BJ (cell line): ENCODE results near the gene LCNL1. TPM values are rescaled to one million over a fixed set of nuclear protein-coding genes. Genes with fewer than 3 reads are reported as not detected.

Experiments used
- CTCF ChIA-PET: fragments of 350-600 bp; formaldehyde crosslinking; extraction: SDS; loops from one replicate; lab custom pipeline; 2021; ENCODE audit warnings: antibody characterized with exemption, inconsistent platforms; lab: Yijun Ruan, JAX
- POLR2A ChIA-PET: fragments of 300-600 bp; sonication (Branson Sonifier 250); formaldehyde crosslinking; extraction: SDS; loops from one replicate; lab custom pipeline; 2021; ENCODE audit warnings: antibody characterized with exemption; lab: Charles Lee
- DNase-seq: peaks from one replicate; pipeline ENCODE4 v3.0.0-alpha.2; 2011; ENCODE audit warnings: low read depth
- H3K27me3 ChIP-seq: 2 replicates; pipeline ENCODE4 v1.6.0; 2011; ENCODE audit warnings: low read length; ENCODE audit not compliant: control insufficient read depth, insufficient read depth
- H3K36me3 ChIP-seq: 2 replicates; pipeline ENCODE4 v1.5.1; 2011; ENCODE audit warnings: low read length; ENCODE audit not compliant: control insufficient read depth, insufficient read depth
- H3K4me3 ChIP-seq: 2 replicates; pipeline ENCODE4 v1.5.1; 2011; ENCODE audit warnings: low read depth, mild to moderate bottlenecking, control low read depth, low read length
- CTCF ChIP-seq: IDR thresholded peaks from 2 replicates; pipeline ENCODE4 v1.5.1; 2011; ENCODE audit warnings: low read depth, mild to moderate bottlenecking, control low read depth, inconsistent platforms, low read length, moderate library complexity; ENCODE audit not compliant: insufficient read depth
- polyA plus RNA-seq: library from polyadenylated mRNA; depleted of rRNA; stranded (reverse); fragments of >200 nt; gene quantifications from 2 replicates; pipeline ENCODE4 v1.2.3, GENCODE V29; 2011

LCNL1 gene
- polyA plus RNA-seq, 1 experiment = 0.01 TPM

GRCh38 chr9:137019891-137020683, 37.3 kb downstream of the LCNL1 start:
- no peak for DNase-seq
- no peak for TF ChIP-seq CTCF
- Histone ChIP-seq H3K27me3 (no peaks in the 10 kb centered on the region), H3K36me3 (peaks cover 19% of the 10 kb centered on the region), H3K4me3 (no peak overlapping the region)
- POLR2A ChIA-PET = no interaction called here
- CTCF ChIA-PET = interaction anchor here (1.2 to 10.7 kb wide), 5 partner anchors 9 to 72 kb away, joined by 3 to 50 read pairs (median 6); partner anchors contain the start of genes ABCA2 and FUT7

GRCh38 chr9:137020771-137021567, 38.2 kb downstream of the LCNL1 start:
- ChIA-PET POLR2A (no interaction called here), CTCF (interaction anchor here (1.2 to 10.7 kb wide), 5 partner anchors 8 to 73 kb away, joined by 3 to 50 read pairs (median 6); partner anchors contain the start of genes ABCA2 and FUT7)
- DNase-seq = no peak
- TF ChIP-seq CTCF = no peak
- Histone ChIP-seq H3K4me3 (no peak overlapping the region), H3K36me3 (peaks cover 15% of the 10 kb centered on the region), H3K27me3 (no peaks in the 10 kb centered on the region)

- ChIA-PET CTCF (interaction anchor here (1.4 to 10.7 kb wide), 4 partner anchors 8 to 74 kb away, joined by 4 to 50 read pairs (median 12); partner anchors contain the start of genes ABCA2 and FUT7), POLR2A (no interaction called here)
- DNase-seq = no peak
- TF ChIP-seq CTCF = no peak
- no peak overlapping the region for H3K4me3 ChIP-seq
- H3K27me3 ChIP-seq = no peaks in the 10 kb centered on the region
- H3K36me3 ChIP-seq = peaks cover 12% of the 10 kb centered on the region
Measured at GRCh38 chr9:137021568-137021978, 38.8 kb downstream of the LCNL1 start.

GRCh38 chr9:137021979-137022661, 39.3 kb downstream of the LCNL1 start:
- Histone ChIP-seq H3K36me3 (peaks cover 12% of the 10 kb centered on the region), H3K4me3 (no peak overlapping the region), H3K27me3 (no peaks in the 10 kb centered on the region)
- DNase-seq = no peak
- ChIA-PET POLR2A (no interaction called here), CTCF (interaction anchor here (0.8 to 10.7 kb wide), 3 partner anchors 14 to 215 kb away, joined by 3 to 50 read pairs (median 6); no protein-coding TSS in a partner anchor)
- no peak for TF ChIP-seq CTCF
